H9 (cell line): ENCODE results near the gene ANTXR2. TPM values are rescaled to one million over a fixed set of nuclear protein-coding genes. Genes with fewer than 3 reads are reported as not detected.

Experiments used
- DNase-seq: peaks from one replicate; pipeline ENCODE4 v3.0.0-alpha.2; 2017
- H2AFZ ChIP-seq: one replicate; pipeline ENCODE4 v1.6.1; 2013; ENCODE audit warnings: mild to moderate bottlenecking, low read length, control low read depth, moderate library complexity
- H2AK5ac ChIP-seq: 2 replicates; pipeline ENCODE4 v1.6.1; 2013; ENCODE audit warnings: low read length, control low read depth, mixed read lengths; ENCODE audit not compliant: insufficient read length
- H2BK120ac ChIP-seq: one replicate; pipeline ENCODE4 v1.6.1; 2013; ENCODE audit warnings: low read depth, mild to moderate bottlenecking, low read length, control low read depth, inconsistent platforms; ENCODE audit not compliant: poor library complexity, severe bottlenecking
- H2BK12ac ChIP-seq: 2 replicates; pipeline ENCODE4 v1.6.1; 2013; ENCODE audit warnings: low read length, control low read depth, mixed read lengths, low read depth; ENCODE audit not compliant: insufficient read length
- H2BK15ac ChIP-seq: 2 replicates; pipeline ENCODE4 v1.6.1; 2013; ENCODE audit warnings: low read depth, low read length, control low read depth
- H2BK20ac ChIP-seq: one replicate; pipeline ENCODE4 v1.6.1; 2013; ENCODE audit warnings: low read depth, mild to moderate bottlenecking, low read length, control low read depth, inconsistent platforms; ENCODE audit not compliant: poor library complexity, severe bottlenecking
- H2BK5ac ChIP-seq: 2 replicates; pipeline ENCODE4 v1.6.1; 2013; ENCODE audit warnings: low read length, control low read depth, mixed read lengths; ENCODE audit not compliant: insufficient read length
- H3K14ac ChIP-seq: 2 replicates; pipeline ENCODE4 v1.6.1; 2013; ENCODE audit warnings: low read length, control low read depth; ENCODE audit not compliant: insufficient read depth
- H3K18ac ChIP-seq: 2 replicates; pipeline ENCODE4 v1.6.1; 2013; ENCODE audit warnings: low read depth, mild to moderate bottlenecking, mixed read lengths, low read length, control low read depth; ENCODE audit not compliant: insufficient read length
- H3K23ac ChIP-seq: 2 replicates; pipeline ENCODE4 v1.6.1; 2013; ENCODE audit warnings: low read length, control low read depth, mixed read lengths, low read depth; ENCODE audit not compliant: insufficient read length
- H3K23me2 ChIP-seq: 2 replicates; pipeline ENCODE4 v1.6.1; 2013; ENCODE audit warnings: low read depth, mild to moderate bottlenecking, mixed read lengths, low read length, control low read depth; ENCODE audit not compliant: insufficient read length, poor library complexity, severe bottlenecking
- H3K27ac ChIP-seq: 2 replicates; pipeline ENCODE4 v1.5.1; 2013; ENCODE audit warnings: low read length, control low read depth, mixed read lengths, low read depth; ENCODE audit not compliant: insufficient read length
- H3K27me3 ChIP-seq: 2 replicates; pipeline ENCODE4 v1.6.1; 2013; ENCODE audit warnings: low read length, control low read depth, inconsistent platforms; ENCODE audit not compliant: insufficient read depth
- H3K4ac ChIP-seq: 2 replicates; pipeline ENCODE4 v1.6.1; 2013; ENCODE audit warnings: low read depth, mild to moderate bottlenecking, control low read depth, inconsistent platforms, low read length, moderate library complexity
- H3K4me1 ChIP-seq: 2 replicates; pipeline ENCODE4 v1.6.1; 2013; ENCODE audit warnings: low read length, control low read depth, inconsistent platforms; ENCODE audit not compliant: insufficient read depth
- H3K4me2 ChIP-seq: 2 replicates; pipeline ENCODE4 v1.6.1; 2013; ENCODE audit warnings: low read length, control low read depth, mixed read lengths; ENCODE audit not compliant: insufficient read length, insufficient read depth
- H3K56ac ChIP-seq: 2 replicates; pipeline ENCODE4 v1.6.1; 2013; ENCODE audit warnings: low read depth, mild to moderate bottlenecking, mixed read lengths, low read length, control low read depth; ENCODE audit not compliant: insufficient read length
- H3K79me1 ChIP-seq: 2 replicates; pipeline ENCODE4 v1.6.1; 2013; ENCODE audit warnings: low read depth, mild to moderate bottlenecking, moderate library complexity, low read length, control low read depth, inconsistent platforms; ENCODE audit not compliant: insufficient read depth, poor library complexity, severe bottlenecking
- H3K79me2 ChIP-seq: 2 replicates; pipeline ENCODE4 v1.6.1; 2013; ENCODE audit warnings: low read length, control low read depth, inconsistent platforms; ENCODE audit not compliant: insufficient read depth
- H3K9ac ChIP-seq: 2 replicates; pipeline ENCODE4 v1.6.1; 2013; ENCODE audit warnings: low read length, control low read depth, mixed read lengths; ENCODE audit not compliant: insufficient read length; ENCODE audit errors: extremely low read depth
- H3K9me3 ChIP-seq: one replicate; pipeline ENCODE4 v1.6.1; 2013; ENCODE audit warnings: low read depth, low read length, inconsistent platforms; ENCODE audit not compliant: control insufficient read depth
- H3T11ph ChIP-seq: one replicate; pipeline ENCODE4 v1.6.1; 2013; ENCODE audit warnings: mild to moderate bottlenecking, low read length, control low read depth, inconsistent platforms
- H4K20me1 ChIP-seq: one replicate; pipeline ENCODE4 v1.6.1; 2013; ENCODE audit not compliant: control insufficient read depth, insufficient read length, insufficient read depth
- H4K5ac ChIP-seq: 2 replicates; pipeline ENCODE4 v1.6.1; 2013; ENCODE audit warnings: low read depth, mild to moderate bottlenecking, mixed read lengths, low read length, control low read depth; ENCODE audit not compliant: insufficient read length
- H4K8ac ChIP-seq: replicated peaks from 2 replicates; pipeline ENCODE4 v1.6.1; 2013; ENCODE audit warnings: low read length, control low read depth, mixed read lengths, low read depth; ENCODE audit not compliant: insufficient read length
- H4K91ac ChIP-seq: 2 replicates; pipeline ENCODE4 v1.6.1; 2013; ENCODE audit warnings: low read depth, mild to moderate bottlenecking, moderate library complexity, mixed read lengths, low read length, control low read depth; ENCODE audit not compliant: insufficient read length
- H3K27ac Mint-ChIP-seq, 3 experiments: 2 replicates in 2 of 3; 3 replicates in 1 of 3; pipeline ENCODE4 v1.8.0; 2020 to 2021; ENCODE audit warnings: mixed read lengths in 3 of 3, mild to moderate bottlenecking in 1 of 3, moderate library complexity in 1 of 3
- H3K27me3 Mint-ChIP-seq: 2 replicates; pipeline ENCODE4 v1.8.0; 2021; ENCODE audit warnings: low read depth, mild to moderate bottlenecking, moderate library complexity, mixed read lengths
- H3K36me3 Mint-ChIP-seq, 3 experiments: 2 replicates in 2 of 3; 3 replicates in 1 of 3; pipeline ENCODE4 v1.8.0; 2020 to 2021; ENCODE audit warnings: low read depth in 3 of 3, mixed read lengths in 3 of 3; ENCODE audit not compliant: insufficient read depth in 1 of 3
- H3K4me1 Mint-ChIP-seq, 2 experiments: 2 replicates each; pipeline ENCODE4 v1.8.0; 2020; ENCODE audit warnings: mixed read lengths in 2 of 2
- H3K4me3 Mint-ChIP-seq, 2 experiments: 2 replicates in 1 of 2; 3 replicates in 1 of 2; pipeline ENCODE4 v1.8.0; 2020 to 2021; ENCODE audit warnings: mild to moderate bottlenecking in 2 of 2, mixed read lengths in 2 of 2, moderate library complexity in 1 of 2
- H3K9me3 Mint-ChIP-seq, 2 experiments: 2 replicates in 1 of 2; 3 replicates in 1 of 2; pipeline ENCODE4 v1.8.0; 2020; ENCODE audit warnings: mild to moderate bottlenecking in 2 of 2, mixed read lengths in 2 of 2, moderate library complexity in 1 of 2
- CTCF ChIP-seq: fragments of 200-600 bp; sonication (generic); conservative IDR thresholded peaks from 3 replicates; pipeline ENCODE4 v1.8.0; 2021; ENCODE audit warnings: antibody characterized with exemption, mild to moderate bottlenecking
- WGBS: extraction: QIAGEN DNeasy Blood & Tissue Kit; methylation state at CpG from one replicate; pipeline ENCODE4 v1.1.7; 2013; ENCODE audit warnings: missing lambda C conversion rate, low lambda C conversion rate, mixed read lengths; ENCODE audit not compliant: insufficient read length; ENCODE audit errors: extremely low coverage; 5-methylcytosine and 5-hydroxymethylcytosine counted together
- total RNA-seq: library from RNA; stranded (reverse); gene quantifications from 2 replicates; pipeline ENCODE4 v1.2.1, GENCODE V29; 2021

Gene ANTXR2
- total RNA-seq, 1 experiment from 2014 or later: 4.7 TPM

- Histone ChIP-seq H3K79me2 (no peaks in the 10 kb centered on the region), H4K8ac (no peak overlapping the region), H3K23ac (no peak overlapping the region), H3K27ac (no peak overlapping the region), H3K18ac (no peak overlapping the region), H2AK5ac (no peak overlapping the region), H2BK12ac (no peak overlapping the region), H3K14ac (no peak overlapping the region), H3K56ac (no peak overlapping the region), H2BK5ac (no peak overlapping the region), H3K9me3 (no peaks in the 10 kb centered on the region), H3K4ac (no peak overlapping the region), H3T11ph (no peak overlapping the region), H4K91ac (no peak overlapping the region), H4K20me1 (no peaks in the 10 kb centered on the region), H3K9ac (no peak overlapping the region), H3K4me1 (no peaks in the 10 kb centered on the region), H3K27me3 (no peaks in the 10 kb centered on the region), H4K5ac (no peak overlapping the region), H2BK15ac (no peak overlapping the region), H3K4me2 (no peak overlapping the region), H3K23me2 (no peaks in the 10 kb centered on the region), H2BK120ac (no peak overlapping the region), H2BK20ac (no peak overlapping the region), H3K79me1 (no peaks in the 10 kb centered on the region), H2AFZ (no peak overlapping the region)
- no peak for DNase-seq
- WGBS: no CpG with 5 or more reads among the region's 1 CpG
- H3K9me3 Mint-ChIP-seq: no peaks in the 10 kb centered on the region
- H3K27me3 Mint-ChIP-seq: no peaks in the 10 kb centered on the region; the same call in 1 of the 2 replicates
- TF ChIP-seq CTCF: no peak
- H3K36me3 Mint-ChIP-seq: no peaks in the 10 kb centered on the region
- H3K4me1 Mint-ChIP-seq: no peaks in the 10 kb centered on the region
- H3K27ac Mint-ChIP-seq: no peak overlapping the region
- no peak overlapping the region for H3K4me3 Mint-ChIP-seq
Measured at GRCh38 chr4:80099671-80100070, 26.6 kb upstream of the ANTXR2 start.
